K562 (cell line): Measurements from ENCODE around the gene MAML3. TPM values are rescaled to one million over a fixed set of nuclear protein-coding genes. Genes with fewer than 3 reads are reported as not detected.

Experiments used
- ATAC-seq: fragments of 200-7000 bp; cut with Tn5 transposase; 3 replicates; pipeline ENCODE4 v1.9.1; 2020; ENCODE audit warnings: moderate library complexity
- BruUV-seq: library from RNA; stranded (reverse); fragments of 400-500 nt; replicated peaks from 2 replicates; lab custom pipeline; 2021; lab: Mats Ljungman, UMichigan
- CTCF ChIA-PET: fragments of 300-600 bp; formaldehyde crosslinking; extraction: SDS; loops from one replicate; lab custom pipeline; 2021; ENCODE audit warnings: low intra/inter-chr PET ratio; lab: Yijun Ruan, JAX
- POLR2A ChIA-PET: fragments of 300-600, 350-650 bp; sonication (Branson Sonifier 250); formaldehyde crosslinking; extraction: SDS; loops from one replicate; lab custom pipeline; 2021; ENCODE audit warnings: antibody characterized with exemption, inconsistent platforms; lab: Yijun Ruan, JAX
- DNase-seq, 4 experiments: peaks; one replicate each; pipeline versions ENCODE4 v3.0.0 to v3.0.0-alpha.2; 2011 to 2018; ENCODE audit warnings: low spot score in 3 of 4, mixed read lengths in 3 of 4; ENCODE audit errors: extremely low read depth in 1 of 4
- FAIRE-seq: peaks from 2 replicates; lab custom pipeline; 2011; peaks lifted over from hg19 to GRCh38; lab: Jason Lieb, UNC
- H2AFZ ChIP-seq: 2 replicates; pipeline ENCODE4 v1.6.0; 2011; ENCODE audit warnings: low read depth, low read length, control low read depth, inconsistent platforms
- H3K27ac ChIP-seq: fragments of 200-600 bp; 3 replicates; pipeline ENCODE4 v1.8.0; 2011; ENCODE audit warnings: low read depth, mild to moderate bottlenecking, control low read depth, inconsistent platforms, low read length, moderate library complexity, mixed read lengths; ENCODE audit errors: extremely low read depth
- H3K27me3 ChIP-seq, 2 experiments: fragments of 300-600 bp in 1 of 2; 2 replicates in 1 of 2; 3 replicates in 1 of 2; pipeline versions ENCODE4 v1.6.0 to v1.8.0; 2011; ENCODE audit warnings: inconsistent platforms in 2 of 2, low read length in 2 of 2, mild to moderate bottlenecking in 1 of 2, mixed read lengths in 1 of 2, moderate library complexity in 1 of 2; ENCODE audit not compliant: control insufficient read depth in 2 of 2, insufficient read depth in 2 of 2
- H3K36me3 ChIP-seq: fragments of 300-600 bp; 3 replicates; pipeline ENCODE4 v1.8.0; 2011; ENCODE audit warnings: mild to moderate bottlenecking, low read length, inconsistent platforms; ENCODE audit not compliant: control insufficient read depth, insufficient read depth
- H3K4me1 ChIP-seq, 2 experiments: fragments of 200-600 bp in 1 of 2; replicated peaks in 1 of 2; 2 replicates in 1 of 2; 3 replicates in 1 of 2; pipeline versions ENCODE4 v1.5.1 to v1.8.0; 2011; ENCODE audit warnings: inconsistent platforms in 2 of 2, low read length in 2 of 2, mild to moderate bottlenecking in 1 of 2, mixed read lengths in 1 of 2, moderate library complexity in 1 of 2; ENCODE audit not compliant: control insufficient read depth in 2 of 2, insufficient read depth in 2 of 2
- H3K4me2 ChIP-seq: 2 replicates; pipeline ENCODE4 v1.6.1; 2011; ENCODE audit warnings: low read length, control low read depth, inconsistent platforms, mixed read lengths; ENCODE audit not compliant: insufficient read depth
- H3K4me3 ChIP-seq: fragments of 200-600 bp; sonication (generic), shearing (Covaris generic); 2 replicates; pipeline ENCODE4 v1.5.1; 2016; ENCODE audit warnings: control low read depth, inconsistent platforms
- H3K79me2 ChIP-seq: fragments of 200-600 bp; 3 replicates; pipeline ENCODE4 v1.8.0; 2011; ENCODE audit warnings: low read length, inconsistent platforms; ENCODE audit not compliant: control insufficient read depth, insufficient read depth
- H3K9ac ChIP-seq, 2 experiments: 2 replicates each; pipeline versions ENCODE4 v1.6.0 to v1.6.1; 2011; ENCODE audit warnings: low read depth in 2 of 2, low read length in 2 of 2, control low read depth in 1 of 2, inconsistent platforms in 1 of 2, mild to moderate bottlenecking in 1 of 2, mixed read lengths in 1 of 2; ENCODE audit not compliant: insufficient read depth in 1 of 2
- H3K9me1 ChIP-seq: one replicate; pipeline ENCODE4 v1.6.0; 2011; ENCODE audit warnings: inconsistent platforms, mild to moderate bottlenecking, low read length, moderate library complexity; ENCODE audit not compliant: control insufficient read depth, insufficient read depth
- H3K9me3 ChIP-seq: replicated peaks from 2 replicates; pipeline ENCODE4 v1.5.1; 2011; ENCODE audit warnings: low read depth, low read length, inconsistent platforms; ENCODE audit not compliant: control insufficient read depth, insufficient read depth
- H4K20me1 ChIP-seq: replicated peaks from 2 replicates; pipeline ENCODE4 v1.6.1; 2011; ENCODE audit warnings: low read length, inconsistent platforms, mixed read lengths; ENCODE audit not compliant: control insufficient read depth, insufficient read depth
- DMBX1 ChIP-seq: fragments of 250-450 bp; sonication (Bioruptor Pico); IDR thresholded peaks from 2 replicates; pipeline ENCODE4 v1.8.0; 2022; ENCODE audit warnings: inconsistent platforms, mild to moderate bottlenecking, moderate library complexity, borderline replicate concordance
- GABPB1 ChIP-seq: sonication (generic); formaldehyde crosslinking; IDR thresholded peaks from 2 replicates; pipeline ENCODE4 v1.8.0; 2022; ENCODE audit warnings: mild to moderate bottlenecking, missing genetic modification reagents
- MEIS2 ChIP-seq: fragments of 450-650 bp; IDR thresholded peaks from 2 replicates; pipeline ENCODE4 v1.6.1; 2014; ENCODE audit warnings: mild to moderate bottlenecking; ENCODE audit not compliant: partially characterized antibody
- NFIC ChIP-seq: fragments of 450-650 bp; IDR thresholded peaks from 2 replicates; pipeline ENCODE4 v1.6.1; 2017; ENCODE audit warnings: mild to moderate bottlenecking, inconsistent platforms
- TRIM24 ChIP-seq, 2 experiments: fragments of 450-650 bp; IDR thresholded peaks; 2 replicates each; pipeline ENCODE4 v1.6.1; 2016
- ZC3H11A ChIP-seq: IDR thresholded peaks from 2 replicates; pipeline ENCODE4 v1.6.1; 2012; ENCODE audit warnings: low read depth, low read length, improper control_type of control experiment
- ZNF197 ChIP-seq: fragments of 200-800 bp; sonication (Bioruptor generic); IDR thresholded peaks from 2 replicates; pipeline ENCODE4 v1.6.1; 2016; ENCODE audit warnings: low read depth, missing genetic modification characterization, missing compliant biosample characterization
- WGBS: fragments of 100-300 bp; shearing (Covaris generic); methylation state at CpG from one replicate; pipeline ENCODE4 v1.1.6; 2016; ENCODE audit warnings: low coverage, mixed read lengths; ENCODE audit not compliant: insufficient coverage; ENCODE audit errors: missing lambda C conversion rate; 5-methylcytosine and 5-hydroxymethylcytosine counted together
- in situ Hi-C: fragments of 300-500 bp; cut with MboI; formaldehyde crosslinking; loops from 4 replicates; pipeline ENCODE4 v1.15.0; 2018; ENCODE audit warnings: inconsistent platforms, mixed read lengths
- intact Hi-C: fragments of 100-400 bp; cut with micrococcal nuclease; formaldehyde crosslinking; loops from 2 replicates; pipeline ENCODE4 v1.14.2; 2022
- polyA plus RNA-seq, 8 experiments: library from polyadenylated mRNA; depleted of rRNA in 4 of 8; stranded (reverse) in 5 of 8; unstranded in 3 of 8; fragments of >200 nt; fragmentation: Nextera tagmentation in 2 of 8; fragmentation: Illumina TruSeq in 1 of 8; extraction: Ambion mirVana in 2 of 8; extraction: Trizol in 1 of 8; gene quantifications; 2 replicates each; pipeline versions ENCODE4 v1.2.1 to v1.2.3, GENCODE V29; 2011 to 2014; ENCODE audit warnings: inconsistent platforms in 1 of 8, missing spikeins in 1 of 8
- total RNA-seq, 7 experiments: library from RNA; depleted of rRNA in 6 of 7; stranded (reverse); fragments of >200 nt in 6 of 7; fragmentation: Illumina TruSeq in 2 of 7; extraction: Trizol in 2 of 7; gene quantifications; 2 replicates each; pipeline versions ENCODE4 v1.2.1 to v1.2.3, GENCODE V29; 2011 to 2021; ENCODE audit warnings: low replicate concordance in 1 of 7
- TF ChIP-seq, protein P1 (sequence below): sonication (generic); IDR thresholded peaks from 2 replicates; pipeline ENCODE4 v1.6.1; 2016

MAML3 gene
- total and polyA plus RNA-seq, 9 of the 15 experiments (the other 6 are each of a cell fraction or from before 2014, with no cell fraction given) = 0.01 to 0.55 (median 0.25) TPM

DNA sequence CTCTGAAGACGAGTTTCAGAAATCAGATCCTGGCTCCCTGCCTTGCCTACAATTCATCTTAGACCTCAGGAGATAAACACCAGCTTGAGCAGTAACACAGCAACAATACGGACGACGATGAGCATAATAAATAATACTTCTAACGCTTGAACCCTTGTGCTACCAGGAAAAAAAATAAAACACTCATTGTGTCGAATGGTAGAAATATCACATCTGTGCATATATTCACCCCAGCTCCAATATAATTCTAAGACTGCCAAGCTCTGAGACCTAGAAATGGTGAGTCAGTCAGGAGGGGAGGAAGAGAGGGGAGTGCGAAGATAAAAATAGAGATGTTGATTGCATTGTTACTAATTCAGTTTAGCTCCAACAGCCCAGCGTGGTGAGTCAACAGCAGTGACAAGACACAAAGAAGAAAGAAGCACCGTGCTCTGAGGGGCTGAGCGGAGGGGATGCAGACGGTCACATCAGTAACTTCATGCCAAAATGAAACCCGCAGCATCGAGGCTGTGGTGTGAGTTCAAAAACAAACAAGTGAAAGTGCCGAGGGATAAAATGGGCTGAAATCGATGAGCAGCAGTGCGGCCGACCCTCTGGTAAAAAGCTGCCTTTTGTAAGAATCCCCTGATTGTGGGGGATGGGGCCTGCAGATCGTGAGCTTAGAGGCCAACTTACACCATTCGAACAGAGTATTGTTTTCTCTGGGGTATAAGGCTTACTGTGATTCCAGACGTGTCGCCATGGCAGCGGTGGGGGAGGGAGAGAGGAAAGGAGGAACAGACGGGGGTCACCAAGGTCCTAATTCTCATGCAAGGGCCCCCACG, 338.0 kb downstream of the MAML3 start (continued):
- TF ChIP-seq ZNF197 (CRISPR knock-in tag) = no peak
- TF ChIP-seq MEIS2 = no peak
- TF ChIP-seq GABPB1 (CRISPR knock-in tag) = no peak
- TF ChIP-seq DMBX1 (CRISPR knock-in tag) = no peak
- TF ChIP-seq TRIM24 (IDR thresholded peaks at IDR 0.05) = no peak
- TF ChIP-seq, all 486 proteins: peak for 12

DNA sequence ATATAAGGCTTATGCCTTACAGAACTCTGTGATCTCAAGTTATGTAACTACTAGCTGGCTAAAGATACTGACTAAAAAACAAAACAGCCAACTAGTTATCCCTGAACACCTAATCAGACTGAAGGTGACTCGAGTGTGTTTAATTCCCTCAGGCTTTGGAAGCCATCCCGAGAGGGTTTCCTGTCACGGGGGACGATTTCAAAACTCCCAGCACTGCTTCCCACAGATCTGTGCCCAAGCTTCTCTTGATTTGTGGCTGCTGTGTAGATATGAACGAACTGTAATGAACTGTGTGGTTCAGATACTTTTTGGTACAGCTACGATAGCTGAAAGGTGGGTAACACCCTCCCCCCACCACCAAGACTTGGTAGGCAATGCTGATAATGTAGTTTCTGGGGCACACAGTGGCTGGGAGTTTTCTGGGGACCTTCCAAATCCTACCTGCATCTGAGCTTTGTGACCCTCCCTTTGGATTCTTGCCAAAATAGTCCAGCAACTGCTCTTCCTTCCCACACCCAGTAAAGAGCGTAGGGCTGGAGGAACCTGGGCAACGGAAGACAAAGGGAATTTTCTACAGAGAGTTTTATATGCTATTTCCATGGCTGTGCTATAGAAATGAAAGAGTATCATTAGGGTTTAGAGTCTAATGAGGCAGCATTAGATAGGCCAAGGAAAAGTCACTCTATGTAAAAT, 339.5 kb downstream of the MAML3 start:
- ATAC-seq (no peak), DNase-seq (no peak), FAIRE-seq (no peak)
- no peak overlapping the region for H3K9ac ChIP-seq
- no peak overlapping the region for H3K4me2 ChIP-seq
- CTCF ChIA-PET = no interaction called here
- in situ Hi-C loops (no loop called here), intact Hi-C loops (no loop called here)
- H3K27ac ChIP-seq = no peak overlapping the region
- no peak overlapping the region for H2AFZ ChIP-seq
- H4K20me1 ChIP-seq = peaks cover 2% of the 10 kb centered on the region; the same call in 1 of the 2 replicates
- POLR2A ChIA-PET = interaction anchor here (0.5 kb wide), 1 partner anchor 9 kb away, joined by 4 read pairs; no protein-coding TSS in a partner anchor
- TF ChIP-seq, protein P1, sequence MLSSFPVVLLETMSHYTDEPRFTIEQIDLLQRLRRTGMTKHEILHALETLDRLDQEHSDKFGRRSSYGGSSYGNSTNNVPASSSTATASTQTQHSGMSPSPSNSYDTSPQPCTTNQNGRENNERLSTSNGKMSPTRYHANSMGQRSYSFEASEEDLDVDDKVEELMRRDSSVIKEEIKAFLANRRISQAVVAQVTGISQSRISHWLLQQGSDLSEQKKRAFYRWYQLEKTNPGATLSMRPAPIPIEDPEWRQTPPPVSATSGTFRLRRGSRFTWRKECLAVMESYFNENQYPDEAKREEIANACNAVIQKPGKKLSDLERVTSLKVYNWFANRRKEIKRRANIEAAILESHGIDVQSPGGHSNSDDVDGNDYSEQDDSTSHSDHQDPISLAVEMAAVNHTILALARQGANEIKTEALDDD = 0 out of 2 replicates have a peak, but pooled peaks have one; percentile 29
- no peak for TF ChIP-seq ZC3H11A
- peak; percentile 49; the same call in 1 of the 2 replicates for TF ChIP-seq NFIC
- no peaks in the 10 kb centered on the region for H3K36me3 ChIP-seq
- H3K9me1 ChIP-seq = no peaks in the 10 kb centered on the region
- no peaks in the 10 kb centered on the region for H3K79me2 ChIP-seq
- no TSS peak for BruUV-seq
- under 1% methylated on average over 8 of the region's 8 CpGs for WGBS
- H3K27me3 ChIP-seq = peaks cover 6 to 30% of the 10 kb centered on the region in 2 experiments; a peak in 4 of 5 replicates
- no peaks in the 10 kb centered on the region for H3K9me3 ChIP-seq
- H3K4me3 ChIP-seq = no peak overlapping the region
- peaks cover 0 to 3% of the 10 kb centered on the region in 2 experiments; a peak in 1 of 5 replicates for H3K4me1 ChIP-seq
